ENCODE measurements around the gene CCDC77.
A peak's percentile ranks its signal among the peaks of the same experiment; 100 is the strongest.

CCDC77 gene

DNA sequence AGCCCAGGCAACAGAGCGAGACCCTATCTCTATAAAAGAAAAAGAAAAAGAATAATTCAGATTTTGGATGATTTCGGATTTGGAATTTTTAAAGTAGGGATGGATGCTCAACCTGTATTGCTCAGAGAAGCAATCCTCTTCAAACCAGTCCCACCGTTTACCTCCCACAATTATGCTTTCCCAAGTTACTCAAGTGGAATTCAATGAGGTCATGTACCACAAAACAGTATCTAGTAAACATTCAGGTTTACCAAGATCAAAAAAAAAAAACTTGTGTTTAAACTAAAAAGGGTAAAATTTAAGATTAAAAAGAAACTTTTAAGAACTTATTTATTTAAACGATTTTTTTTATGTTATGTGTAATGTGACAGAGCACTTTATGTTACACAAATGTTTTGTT is 14.8 kb upstream of the CCDC77 start:
- no peak for DNase-seq (ENCODE audit: low spot score)
- H3K27ac ChIP-seq, result no peak overlapping the region
- TF ChIP-seq, protein P1, sequence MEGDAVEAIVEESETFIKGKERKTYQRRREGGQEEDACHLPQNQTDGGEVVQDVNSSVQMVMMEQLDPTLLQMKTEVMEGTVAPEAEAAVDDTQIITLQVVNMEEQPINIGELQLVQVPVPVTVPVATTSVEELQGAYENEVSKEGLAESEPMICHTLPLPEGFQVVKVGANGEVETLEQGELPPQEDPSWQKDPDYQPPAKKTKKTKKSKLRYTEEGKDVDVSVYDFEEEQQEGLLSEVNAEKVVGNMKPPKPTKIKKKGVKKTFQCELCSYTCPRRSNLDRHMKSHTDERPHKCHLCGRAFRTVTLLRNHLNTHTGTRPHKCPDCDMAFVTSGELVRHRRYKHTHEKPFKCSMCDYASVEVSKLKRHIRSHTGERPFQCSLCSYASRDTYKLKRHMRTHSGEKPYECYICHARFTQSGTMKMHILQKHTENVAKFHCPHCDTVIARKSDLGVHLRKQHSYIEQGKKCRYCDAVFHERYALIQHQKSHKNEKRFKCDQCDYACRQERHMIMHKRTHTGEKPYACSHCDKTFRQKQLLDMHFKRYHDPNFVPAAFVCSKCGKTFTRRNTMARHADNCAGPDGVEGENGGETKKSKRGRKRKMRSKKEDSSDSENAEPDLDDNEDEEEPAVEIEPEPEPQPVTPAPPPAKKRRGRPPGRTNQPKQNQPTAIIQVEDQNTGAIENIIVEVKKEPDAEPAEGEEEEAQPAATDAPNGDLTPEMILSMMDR (conservative IDR thresholded peaks at IDR 0.05; ENCODE audit: low read depth), result no peak
- CTCF ChIA-PET, result interaction anchor here (0.7 kb wide), 1 partner anchor 563 kb away, joined by 3 read pairs; the partner anchor contains the start of gene RAD52
- POLR2A ChIA-PET (ENCODE audit: low non-redundant PET), result no interaction called here

GRCh38 chr12:388012-388411 is 13.4 kb upstream of the CCDC77 start:
- POLR2A ChIA-PET (ENCODE audit: low non-redundant PET), result no interaction called here
- no peak overlapping the region for H3K27ac ChIP-seq
- CTCF ChIA-PET, result no interaction called here
- TF ChIP-seq, protein P1 (conservative IDR thresholded peaks at IDR 0.05; ENCODE audit: low read depth), result no peak
- DNase-seq (ENCODE audit: low spot score), result no peak

GRCh38 chr12:388541-389141 is 12.8 kb upstream of the CCDC77 start:
- ChIA-PET CTCF (no interaction called here), POLR2A (ENCODE audit: low non-redundant PET) (interaction anchor here (0.9 kb wide), 1 partner anchor 13 kb away, joined by 6 read pairs; the partner anchor contains the start of gene CCDC77)
- DNase-seq (ENCODE audit: low spot score), result peak; percentile 30
- TF ChIP-seq, protein P1 (conservative IDR thresholded peaks at IDR 0.05; ENCODE audit: low read depth), result no peak
- H3K27ac ChIP-seq, result peak overlapping the region; percentile 91

GRCh38 chr12:389142-390096 is 12.0 kb upstream of the CCDC77 start, which contains the start of gene KDM5A:
TSS of gene KDM5A (minus strand) at chr12:389320. CDS start at chr12:389091, 229 bp downstream.
- DNase-seq (ENCODE audit: low spot score), result peak; percentile 88
- ChIA-PET CTCF (interaction anchor here (0.7 kb wide), 2 partner anchors 21 to 619 kb away, joined by 3 to 5 read pairs; no protein-coding TSS in a partner anchor), POLR2A (ENCODE audit: low non-redundant PET) (interaction anchor here (0.6 to 0.9 kb wide), 2 partner anchors 12 to 624 kb away, joined by 5 to 6 read pairs; partner anchors contain the start of gene CCDC77)
- TF ChIP-seq, protein P1 (conservative IDR thresholded peaks at IDR 0.05; ENCODE audit: low read depth), result no peak
- H3K27ac ChIP-seq, result peak within 1 kb of the TSS; percentile 91

DNA sequence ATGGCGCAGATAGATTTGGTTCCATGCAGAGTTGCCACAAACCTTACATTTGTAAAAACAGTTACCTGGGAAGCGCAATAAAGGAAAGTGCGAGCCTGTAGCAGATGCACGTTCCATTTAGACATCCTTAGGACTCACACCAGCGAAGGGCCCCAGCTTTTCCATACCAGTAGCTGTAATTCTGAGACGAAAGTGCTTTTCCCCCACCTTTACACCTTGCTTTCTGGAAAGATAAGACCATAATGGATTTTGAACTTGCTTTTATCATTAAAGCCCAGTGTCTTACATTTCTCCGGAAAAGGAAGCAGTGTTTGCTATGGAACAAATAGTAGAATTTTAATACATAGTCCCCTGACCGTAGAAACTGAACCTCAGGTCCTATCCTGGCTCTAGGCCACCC is 616 bp upstream of the CCDC77 start:
- ChIA-PET POLR2A (ENCODE audit: low non-redundant PET) (interaction anchor here (2.1 kb wide), 1 partner anchor 12 kb away, joined by 6 read pairs; the partner anchor contains the start of gene KDM5A), CTCF (interaction anchor here (0.9 kb wide), 1 partner anchor 1116 kb away, joined by 3 read pairs; no protein-coding TSS in a partner anchor)

More for the DNA sequence above, 616 bp upstream of the CCDC77 start:
- no peak overlapping the region for H3K27ac ChIP-seq
- DNase-seq (ENCODE audit: low spot score), result no peak
- TF ChIP-seq, protein P1 (conservative IDR thresholded peaks at IDR 0.05; ENCODE audit: low read depth), result no peak
